WTC11 (cell line): ENCODE data around the gene CRIP2. TPM values are rescaled to one million over a fixed set of nuclear protein-coding genes. Genes with fewer than 3 reads are reported as not detected.
A peak's percentile ranks its signal among the peaks of the same experiment; 100 is the strongest.

Source experiments
- ATAC-seq: fragments of 200-7000 bp; cut with Tn5 transposase; 2 replicates; pipeline ENCODE4 v1.10.0; 2021; ENCODE audit warnings: mild to moderate bottlenecking, moderate library complexity
- CTCF ChIA-PET: fragments of 300-600 bp; sonication (Branson Sonifier 250); formaldehyde crosslinking; loops from one replicate; lab custom pipeline; 2021; ENCODE audit warnings: antibody characterized with exemption; lab: Charles Lee
- POLR2A ChIA-PET: fragments of 350-600 bp; sonication (Branson Sonifier 250); formaldehyde crosslinking; loops from one replicate; lab custom pipeline; 2021; ENCODE audit warnings: antibody characterized with exemption; lab: Charles Lee
- DNase-seq: peaks from one replicate; pipeline ENCODE4 v3.0.0; 2021; ENCODE audit warnings: low spot score
- H3K27ac Mint-ChIP-seq: 2 replicates; pipeline ENCODE4 v1.8.0; 2021; ENCODE audit warnings: mixed read lengths
- H3K27me3 Mint-ChIP-seq: 2 replicates; pipeline ENCODE4 v1.8.0; 2021; ENCODE audit warnings: low read depth, mild to moderate bottlenecking, moderate library complexity, mixed read lengths
- H3K36me3 Mint-ChIP-seq: 2 replicates; pipeline ENCODE4 v1.8.0; 2021; ENCODE audit warnings: mixed read lengths
- H3K4me1 Mint-ChIP-seq: 2 replicates; pipeline ENCODE4 v1.8.0; 2022; ENCODE audit warnings: mixed read lengths
- H3K4me3 Mint-ChIP-seq: 2 replicates; pipeline ENCODE4 v1.8.0; 2021; ENCODE audit warnings: mild to moderate bottlenecking, moderate library complexity, mixed read lengths
- H3K9me3 Mint-ChIP-seq: 2 replicates; pipeline ENCODE4 v1.8.0; 2021; ENCODE audit warnings: mixed read lengths
- CBFB ChIP-seq: sonication (generic); formaldehyde crosslinking; IDR thresholded peaks from 2 replicates; pipeline ENCODE4 v1.8.1; 2022; ENCODE audit warnings: mild to moderate bottlenecking, low read depth, missing genetic modification reagents
- ETV6 ChIP-seq: sonication (generic); formaldehyde crosslinking; IDR thresholded peaks from 2 replicates; pipeline ENCODE4 v1.8.1; 2022; ENCODE audit warnings: mild to moderate bottlenecking, missing genetic modification reagents
- FOXP1 ChIP-seq: sonication (generic); formaldehyde crosslinking; IDR thresholded peaks from 2 replicates; pipeline ENCODE4 v1.8.0; 2022; ENCODE audit warnings: missing genetic modification reagents, mild to moderate bottlenecking, moderate library complexity, borderline replicate concordance
- GTF2I ChIP-seq: fragments of 250-450 bp; sonication (Bioruptor Pico); conservative IDR thresholded peaks from 2 replicates; pipeline ENCODE4 v1.4.0; 2021; ENCODE audit warnings: mild to moderate bottlenecking
- KAT7 ChIP-seq: sonication (generic); formaldehyde crosslinking; IDR thresholded peaks from 2 replicates; pipeline ENCODE4 v1.8.1; 2023; ENCODE audit warnings: missing genetic modification reagents, mild to moderate bottlenecking, borderline replicate concordance
- NFYB ChIP-seq: sonication (generic); formaldehyde crosslinking; conservative IDR thresholded peaks from 2 replicates; pipeline ENCODE4 v1.8.0; 2022; ENCODE audit warnings: low read depth, missing genetic modification reagents
- NR3C1 ChIP-seq: sonication (generic); formaldehyde crosslinking; conservative IDR thresholded peaks from 2 replicates; pipeline ENCODE4 v1.8.1; 2023; ENCODE audit warnings: low read depth, mild to moderate bottlenecking, missing genetic modification reagents
- SP1 ChIP-seq: sonication (generic); formaldehyde crosslinking; conservative IDR thresholded peaks from 2 replicates; pipeline ENCODE4 v1.8.1; 2022; ENCODE audit warnings: missing genetic modification reagents
- TEAD1 ChIP-seq: sonication (generic); formaldehyde crosslinking; IDR thresholded peaks from 2 replicates; pipeline ENCODE4 v1.8.0; 2022; ENCODE audit warnings: mild to moderate bottlenecking, missing genetic modification reagents
- ZNF121 ChIP-seq: sonication (generic); formaldehyde crosslinking; IDR thresholded peaks from 2 replicates; pipeline ENCODE4 v1.8.0; 2023; ENCODE audit warnings: missing genetic modification reagents
- ZNF138 ChIP-seq: sonication (generic); formaldehyde crosslinking; conservative IDR thresholded peaks from 2 replicates; pipeline ENCODE4 v1.8.1; 2022; ENCODE audit warnings: mild to moderate bottlenecking, moderate library complexity, missing genetic modification reagents
- total RNA-seq: library from RNA; stranded (reverse); gene quantifications from 3 replicates; pipeline ENCODE4 v1.2.3, GENCODE V29; 2021
- TF ChIP-seq, protein P1 (sequence below): sonication (generic); formaldehyde crosslinking; IDR thresholded peaks from 2 replicates; pipeline ENCODE4 v1.8.0; 2022; ENCODE audit warnings: mild to moderate bottlenecking, missing genetic modification reagents
- TF ChIP-seq, protein P2 (sequence below): sonication (generic); formaldehyde crosslinking; IDR thresholded peaks from 2 replicates; pipeline ENCODE4 v1.8.1; 2022; ENCODE audit warnings: mild to moderate bottlenecking, missing genetic modification reagents, moderate library complexity, borderline replicate concordance
- TF ChIP-seq, protein P3 (sequence below): sonication (generic); formaldehyde crosslinking; IDR thresholded peaks from 2 replicates; pipeline ENCODE4 v1.8.0; 2023; ENCODE audit warnings: mild to moderate bottlenecking, missing genetic modification reagents
- TF ChIP-seq, protein P4 (sequence below): sonication (generic); formaldehyde crosslinking; IDR thresholded peaks from 2 replicates; pipeline ENCODE4 v1.8.1; 2023; ENCODE audit warnings: mild to moderate bottlenecking, missing genetic modification reagents, borderline replicate concordance
- TF ChIP-seq, protein P5 (sequence below): fragments of 250-450 bp; sonication (Bioruptor Pico); IDR thresholded peaks from 2 replicates; pipeline ENCODE4 v1.9.0; 2021; ENCODE audit warnings: mild to moderate bottlenecking, borderline replicate concordance

Gene CRIP2
- total RNA-seq, 1 experiment from 2014 or later, result 5.4 TPM

DNA sequence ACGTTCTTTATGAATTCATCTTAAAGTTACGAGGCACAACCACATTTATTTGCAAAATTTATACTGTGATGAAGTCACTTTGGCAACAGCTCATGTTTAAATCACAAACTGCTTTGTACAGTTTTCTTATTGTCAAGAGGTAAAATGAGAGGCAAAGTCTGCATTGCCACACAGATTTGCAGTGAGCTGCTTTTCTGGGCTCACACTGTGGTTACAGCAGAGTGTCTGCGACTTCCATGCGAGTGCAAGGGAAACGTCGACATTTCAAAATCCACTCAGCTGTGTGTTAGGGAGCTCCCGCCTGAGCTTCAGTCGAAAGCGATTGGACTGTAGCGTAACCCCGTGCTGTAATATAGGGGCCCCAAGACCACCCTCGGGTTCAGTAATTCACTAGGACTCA, 42.0 kb upstream of the CRIP2 start (continued):
- TF ChIP-seq ZNF138, result no peak

DNA sequence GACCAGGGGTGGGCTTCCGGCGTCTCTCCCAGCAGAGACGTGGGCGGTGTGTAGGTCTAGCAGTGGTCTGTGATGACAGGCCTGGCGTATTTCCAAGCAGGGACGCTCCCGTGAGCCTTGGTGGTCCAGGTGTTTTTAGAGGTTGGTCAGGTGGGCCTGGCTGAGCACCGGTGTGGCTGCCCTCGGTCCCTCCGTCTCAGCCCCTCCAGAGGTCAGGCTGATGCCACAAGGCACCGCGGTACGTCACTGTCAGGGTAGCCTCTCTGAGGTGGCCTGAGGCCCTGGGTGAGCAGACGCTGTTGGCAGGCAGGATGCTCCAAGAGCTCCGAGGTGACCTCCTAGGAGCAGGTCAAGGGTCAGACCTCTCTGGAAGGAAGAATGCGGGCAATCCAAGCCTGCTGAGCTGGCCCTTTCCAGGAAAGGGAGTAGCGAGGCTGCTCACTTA, 41.4 kb upstream of the CRIP2 start:
- DNase-seq (no peak), ATAC-seq (peak; percentile 70)
- Mint-ChIP-seq H3K27me3 (no peaks in the 10 kb centered on the region), H3K9me3 (no peaks in the 10 kb centered on the region), H3K36me3 (peaks cover 19% of the 10 kb centered on the region), H3K4me1 (peaks cover 14% of the 10 kb centered on the region), H3K27ac (peak overlapping the region; percentile 27; the same call in 1 of the 2 replicates), H3K4me3 (no peak overlapping the region)
- ChIA-PET POLR2A (interaction anchor here (0.5 to 0.9 kb wide), 2 partner anchors 103 to 585 kb away, joined by 3 to 7 read pairs; no protein-coding TSS in a partner anchor), CTCF (interaction anchor here (0.7 to 2.8 kb wide), 6 partner anchors 12 to 56 kb away, joined by 3 to 7 read pairs (median 6); no protein-coding TSS in a partner anchor)
- 0 out of 2 replicates have a peak, but pooled peaks have one; percentile 2 for TF ChIP-seq ZNF121 (CRISPR knock-in tag)
- TF ChIP-seq NFYB, result no peak
- TF ChIP-seq TEAD1 (CRISPR knock-in tag), result 0 out of 2 replicates have a peak, but pooled peaks have one; percentile 18
- TF ChIP-seq, protein P1, sequence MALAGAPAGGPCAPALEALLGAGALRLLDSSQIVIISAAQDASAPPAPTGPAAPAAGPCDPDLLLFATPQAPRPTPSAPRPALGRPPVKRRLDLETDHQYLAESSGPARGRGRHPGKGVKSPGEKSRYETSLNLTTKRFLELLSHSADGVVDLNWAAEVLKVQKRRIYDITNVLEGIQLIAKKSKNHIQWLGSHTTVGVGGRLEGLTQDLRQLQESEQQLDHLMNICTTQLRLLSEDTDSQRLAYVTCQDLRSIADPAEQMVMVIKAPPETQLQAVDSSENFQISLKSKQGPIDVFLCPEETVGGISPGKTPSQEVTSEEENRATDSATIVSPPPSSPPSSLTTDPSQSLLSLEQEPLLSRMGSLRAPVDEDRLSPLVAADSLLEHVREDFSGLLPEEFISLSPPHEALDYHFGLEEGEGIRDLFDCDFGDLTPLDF (CRISPR knock-in tag), result no peak
- TF ChIP-seq ETV6 (CRISPR knock-in tag), result 0 out of 2 replicates have a peak, but pooled peaks have one; percentile 19

DNA sequence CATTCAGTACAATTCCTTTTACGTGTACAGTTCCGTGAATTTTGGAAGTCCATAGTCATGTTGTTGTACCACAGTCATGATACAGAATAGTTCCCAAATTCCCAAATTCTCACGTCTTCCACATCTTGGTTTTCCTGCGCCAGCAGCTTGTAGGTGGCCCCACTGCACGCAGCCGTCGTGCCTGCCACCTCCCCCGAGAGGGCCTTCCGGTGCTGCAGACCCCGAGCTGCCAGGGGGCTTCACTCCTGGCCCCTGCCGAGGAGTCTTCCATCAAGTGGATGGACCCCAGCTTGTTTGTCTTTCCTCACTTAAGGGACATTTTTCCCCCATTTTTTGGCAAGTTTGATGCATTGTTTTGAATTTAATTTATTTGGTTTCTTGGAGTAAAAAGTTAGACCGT, 38.2 kb upstream of the CRIP2 start:
- Mint-ChIP-seq H3K27me3 (no peaks in the 10 kb centered on the region), H3K27ac (peak overlapping the region; percentile 74)

More for the DNA sequence above, 38.2 kb upstream of the CRIP2 start:
- TF ChIP-seq FOXP1 (CRISPR knock-in tag) (no peak), CBFB (CRISPR knock-in tag) (no peak), NR3C1 (no peak), KAT7 (CRISPR knock-in tag) (no peak), GTF2I (CRISPR knock-in tag) (no peak), SP1 (no peak)
- TF ChIP-seq, protein P2, sequence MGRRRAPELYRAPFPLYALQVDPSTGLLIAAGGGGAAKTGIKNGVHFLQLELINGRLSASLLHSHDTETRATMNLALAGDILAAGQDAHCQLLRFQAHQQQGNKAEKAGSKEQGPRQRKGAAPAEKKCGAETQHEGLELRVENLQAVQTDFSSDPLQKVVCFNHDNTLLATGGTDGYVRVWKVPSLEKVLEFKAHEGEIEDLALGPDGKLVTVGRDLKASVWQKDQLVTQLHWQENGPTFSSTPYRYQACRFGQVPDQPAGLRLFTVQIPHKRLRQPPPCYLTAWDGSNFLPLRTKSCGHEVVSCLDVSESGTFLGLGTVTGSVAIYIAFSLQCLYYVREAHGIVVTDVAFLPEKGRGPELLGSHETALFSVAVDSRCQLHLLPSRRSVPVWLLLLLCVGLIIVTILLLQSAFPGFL (CRISPR knock-in tag), result no peak
- TF ChIP-seq, protein P3, sequence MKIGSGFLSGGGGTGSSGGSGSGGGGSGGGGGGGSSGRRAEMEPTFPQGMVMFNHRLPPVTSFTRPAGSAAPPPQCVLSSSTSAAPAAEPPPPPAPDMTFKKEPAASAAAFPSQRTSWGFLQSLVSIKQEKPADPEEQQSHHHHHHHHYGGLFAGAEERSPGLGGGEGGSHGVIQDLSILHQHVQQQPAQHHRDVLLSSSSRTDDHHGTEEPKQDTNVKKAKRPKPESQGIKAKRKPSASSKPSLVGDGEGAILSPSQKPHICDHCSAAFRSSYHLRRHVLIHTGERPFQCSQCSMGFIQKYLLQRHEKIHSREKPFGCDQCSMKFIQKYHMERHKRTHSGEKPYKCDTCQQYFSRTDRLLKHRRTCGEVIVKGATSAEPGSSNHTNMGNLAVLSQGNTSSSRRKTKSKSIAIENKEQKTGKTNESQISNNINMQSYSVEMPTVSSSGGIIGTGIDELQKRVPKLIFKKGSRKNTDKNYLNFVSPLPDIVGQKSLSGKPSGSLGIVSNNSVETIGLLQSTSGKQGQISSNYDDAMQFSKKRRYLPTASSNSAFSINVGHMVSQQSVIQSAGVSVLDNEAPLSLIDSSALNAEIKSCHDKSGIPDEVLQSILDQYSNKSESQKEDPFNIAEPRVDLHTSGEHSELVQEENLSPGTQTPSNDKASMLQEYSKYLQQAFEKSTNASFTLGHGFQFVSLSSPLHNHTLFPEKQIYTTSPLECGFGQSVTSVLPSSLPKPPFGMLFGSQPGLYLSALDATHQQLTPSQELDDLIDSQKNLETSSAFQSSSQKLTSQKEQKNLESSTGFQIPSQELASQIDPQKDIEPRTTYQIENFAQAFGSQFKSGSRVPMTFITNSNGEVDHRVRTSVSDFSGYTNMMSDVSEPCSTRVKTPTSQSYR, result no peak
- TF ChIP-seq, protein P4, sequence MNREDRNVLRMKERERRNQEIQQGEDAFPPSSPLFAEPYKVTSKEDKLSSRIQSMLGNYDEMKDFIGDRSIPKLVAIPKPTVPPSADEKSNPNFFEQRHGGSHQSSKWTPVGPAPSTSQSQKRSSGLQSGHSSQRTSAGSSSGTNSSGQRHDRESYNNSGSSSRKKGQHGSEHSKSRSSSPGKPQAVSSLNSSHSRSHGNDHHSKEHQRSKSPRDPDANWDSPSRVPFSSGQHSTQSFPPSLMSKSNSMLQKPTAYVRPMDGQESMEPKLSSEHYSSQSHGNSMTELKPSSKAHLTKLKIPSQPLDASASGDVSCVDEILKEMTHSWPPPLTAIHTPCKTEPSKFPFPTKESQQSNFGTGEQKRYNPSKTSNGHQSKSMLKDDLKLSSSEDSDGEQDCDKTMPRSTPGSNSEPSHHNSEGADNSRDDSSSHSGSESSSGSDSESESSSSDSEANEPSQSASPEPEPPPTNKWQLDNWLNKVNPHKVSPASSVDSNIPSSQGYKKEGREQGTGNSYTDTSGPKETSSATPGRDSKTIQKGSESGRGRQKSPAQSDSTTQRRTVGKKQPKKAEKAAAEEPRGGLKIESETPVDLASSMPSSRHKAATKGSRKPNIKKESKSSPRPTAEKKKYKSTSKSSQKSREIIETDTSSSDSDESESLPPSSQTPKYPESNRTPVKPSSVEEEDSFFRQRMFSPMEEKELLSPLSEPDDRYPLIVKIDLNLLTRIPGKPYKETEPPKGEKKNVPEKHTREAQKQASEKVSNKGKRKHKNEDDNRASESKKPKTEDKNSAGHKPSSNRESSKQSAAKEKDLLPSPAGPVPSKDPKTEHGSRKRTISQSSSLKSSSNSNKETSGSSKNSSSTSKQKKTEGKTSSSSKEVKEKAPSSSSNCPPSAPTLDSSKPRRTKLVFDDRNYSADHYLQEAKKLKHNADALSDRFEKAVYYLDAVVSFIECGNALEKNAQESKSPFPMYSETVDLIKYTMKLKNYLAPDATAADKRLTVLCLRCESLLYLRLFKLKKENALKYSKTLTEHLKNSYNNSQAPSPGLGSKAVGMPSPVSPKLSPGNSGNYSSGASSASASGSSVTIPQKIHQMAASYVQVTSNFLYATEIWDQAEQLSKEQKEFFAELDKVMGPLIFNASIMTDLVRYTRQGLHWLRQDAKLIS (CRISPR knock-in tag), result no peak
- TF ChIP-seq, protein P5, sequence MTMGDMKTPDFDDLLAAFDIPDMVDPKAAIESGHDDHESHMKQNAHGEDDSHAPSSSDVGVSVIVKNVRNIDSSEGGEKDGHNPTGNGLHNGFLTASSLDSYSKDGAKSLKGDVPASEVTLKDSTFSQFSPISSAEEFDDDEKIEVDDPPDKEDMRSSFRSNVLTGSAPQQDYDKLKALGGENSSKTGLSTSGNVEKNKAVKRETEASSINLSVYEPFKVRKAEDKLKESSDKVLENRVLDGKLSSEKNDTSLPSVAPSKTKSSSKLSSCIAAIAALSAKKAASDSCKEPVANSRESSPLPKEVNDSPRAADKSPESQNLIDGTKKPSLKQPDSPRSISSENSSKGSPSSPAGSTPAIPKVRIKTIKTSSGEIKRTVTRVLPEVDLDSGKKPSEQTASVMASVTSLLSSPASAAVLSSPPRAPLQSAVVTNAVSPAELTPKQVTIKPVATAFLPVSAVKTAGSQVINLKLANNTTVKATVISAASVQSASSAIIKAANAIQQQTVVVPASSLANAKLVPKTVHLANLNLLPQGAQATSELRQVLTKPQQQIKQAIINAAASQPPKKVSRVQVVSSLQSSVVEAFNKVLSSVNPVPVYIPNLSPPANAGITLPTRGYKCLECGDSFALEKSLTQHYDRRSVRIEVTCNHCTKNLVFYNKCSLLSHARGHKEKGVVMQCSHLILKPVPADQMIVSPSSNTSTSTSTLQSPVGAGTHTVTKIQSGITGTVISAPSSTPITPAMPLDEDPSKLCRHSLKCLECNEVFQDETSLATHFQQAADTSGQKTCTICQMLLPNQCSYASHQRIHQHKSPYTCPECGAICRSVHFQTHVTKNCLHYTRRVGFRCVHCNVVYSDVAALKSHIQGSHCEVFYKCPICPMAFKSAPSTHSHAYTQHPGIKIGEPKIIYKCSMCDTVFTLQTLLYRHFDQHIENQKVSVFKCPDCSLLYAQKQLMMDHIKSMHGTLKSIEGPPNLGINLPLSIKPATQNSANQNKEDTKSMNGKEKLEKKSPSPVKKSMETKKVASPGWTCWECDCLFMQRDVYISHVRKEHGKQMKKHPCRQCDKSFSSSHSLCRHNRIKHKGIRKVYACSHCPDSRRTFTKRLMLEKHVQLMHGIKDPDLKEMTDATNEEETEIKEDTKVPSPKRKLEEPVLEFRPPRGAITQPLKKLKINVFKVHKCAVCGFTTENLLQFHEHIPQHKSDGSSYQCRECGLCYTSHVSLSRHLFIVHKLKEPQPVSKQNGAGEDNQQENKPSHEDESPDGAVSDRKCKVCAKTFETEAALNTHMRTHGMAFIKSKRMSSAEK (CRISPR knock-in tag), result no peak
- H3K4me3 Mint-ChIP-seq, result no peak overlapping the region
- no peak for DNase-seq
- peaks cover 14% of the 10 kb centered on the region for H3K4me1 Mint-ChIP-seq
- H3K36me3 Mint-ChIP-seq, result peaks cover 2% of the 10 kb centered on the region; the same call in 1 of the 2 replicates
- ChIA-PET POLR2A (no interaction called here), CTCF (interaction anchor here (2.0 kb wide), 1 partner anchor 45 kb away, joined by 8 read pairs; no protein-coding TSS in a partner anchor)
- no peaks in the 10 kb centered on the region for H3K9me3 Mint-ChIP-seq
- no peak for ATAC-seq
